ENCODE results near the gene NNT. TPM values are rescaled to one million over a fixed set of nuclear protein-coding genes. Genes with fewer than 3 reads are reported as not detected.

Gene NNT
- total and polyA plus RNA-seq, 2 of the 8 experiments (the other 6 are each of a cell fraction or from before 2014, with no cell fraction given) = 11.0 to 22.2 TPM

GRCh38 chr5:43616535-43616934 is 13.6 kb downstream of the NNT start (continued):
- no peak for TF ChIP-seq EZH2 (IDR thresholded peaks at IDR 0.05; ENCODE audit: low read depth, low read length, severe bottlenecking)
- no peak for TF ChIP-seq CEBPB (IDR thresholded peaks at IDR 0.05; ENCODE audit: low read depth, low read length)
- no peak for TF ChIP-seq NANOG (IDR thresholded peaks at IDR 0.05; ENCODE audit: insufficient read depth, low read depth, low read length, poor library complexity, severe bottlenecking)
- no peak for TF ChIP-seq BACH1 (IDR thresholded peaks at IDR 0.05; ENCODE audit: low read length)
- no peak for TF ChIP-seq ZNF274 (IDR thresholded peaks at IDR 0.05; ENCODE audit: borderline replicate concordance, extremely low read depth, low read length)
- no peak for TF ChIP-seq USF2 (IDR thresholded peaks at IDR 0.05; ENCODE audit: low read length)
- no peak for TF ChIP-seq EP300 (IDR thresholded peaks at IDR 0.05; ENCODE audit: borderline replicate concordance in 1 of 2, low read depth in 2 of 2, low read length in 2 of 2)
